ENCODE data around the gene TSSK3.

TSSK3 gene

DNA sequence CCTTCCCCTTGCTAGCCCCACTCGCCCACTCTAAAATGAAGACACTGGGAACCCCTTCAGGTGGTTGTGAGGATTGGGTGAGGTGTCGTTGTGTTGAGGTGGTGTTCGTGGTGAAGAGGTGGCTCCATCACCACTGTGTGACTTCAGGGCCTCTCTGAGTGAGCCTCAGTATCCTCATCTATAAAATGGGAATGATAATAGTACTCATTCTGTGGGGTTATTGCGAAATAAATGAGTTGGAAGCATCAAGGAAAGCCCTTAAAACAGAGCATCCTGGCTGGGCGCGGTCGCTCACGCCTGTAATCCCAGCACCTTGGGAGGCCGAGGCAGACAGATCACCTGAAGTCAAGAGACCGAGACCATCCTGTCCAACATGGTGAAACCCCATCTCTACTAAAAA, 19.6 kb upstream of the TSSK3 start:
- peaks cover 3% of the 10 kb centered on the region for H3K4me1 ChIP-seq (ENCODE audit: insufficient read depth, low read length)
- no peaks in the 10 kb centered on the region for H3K9me3 ChIP-seq (ENCODE audit: insufficient read depth, low read length, severe bottlenecking)
- no peak for ATAC-seq (ENCODE audit: insufficient read depth, low read depth)
- no peaks in the 10 kb centered on the region for H3K79me2 ChIP-seq (ENCODE audit: insufficient read depth, low read length)
- H3K4me2 ChIP-seq (ENCODE audit: insufficient read depth, low read length): no peak overlapping the region
- no peak overlapping the region for H3K27ac ChIP-seq (ENCODE audit: low read length)
- no peak overlapping the region for H3K4me3 ChIP-seq (ENCODE audit: low read depth in 1 of 2, low read length in 2 of 2)
- H3K27me3 ChIP-seq (ENCODE audit: insufficient read depth, low read length, poor library complexity): no peaks in the 10 kb centered on the region
- no peaks in the 10 kb centered on the region for H3K36me3 ChIP-seq (ENCODE audit: insufficient read depth, low read length)
- no peak for DNase-seq
- H4K20me1 ChIP-seq (ENCODE audit: insufficient read depth, low read length): peaks cover 6% of the 10 kb centered on the region; the same call in 1 of the 2 replicates
- TF ChIP-seq, protein P1, sequence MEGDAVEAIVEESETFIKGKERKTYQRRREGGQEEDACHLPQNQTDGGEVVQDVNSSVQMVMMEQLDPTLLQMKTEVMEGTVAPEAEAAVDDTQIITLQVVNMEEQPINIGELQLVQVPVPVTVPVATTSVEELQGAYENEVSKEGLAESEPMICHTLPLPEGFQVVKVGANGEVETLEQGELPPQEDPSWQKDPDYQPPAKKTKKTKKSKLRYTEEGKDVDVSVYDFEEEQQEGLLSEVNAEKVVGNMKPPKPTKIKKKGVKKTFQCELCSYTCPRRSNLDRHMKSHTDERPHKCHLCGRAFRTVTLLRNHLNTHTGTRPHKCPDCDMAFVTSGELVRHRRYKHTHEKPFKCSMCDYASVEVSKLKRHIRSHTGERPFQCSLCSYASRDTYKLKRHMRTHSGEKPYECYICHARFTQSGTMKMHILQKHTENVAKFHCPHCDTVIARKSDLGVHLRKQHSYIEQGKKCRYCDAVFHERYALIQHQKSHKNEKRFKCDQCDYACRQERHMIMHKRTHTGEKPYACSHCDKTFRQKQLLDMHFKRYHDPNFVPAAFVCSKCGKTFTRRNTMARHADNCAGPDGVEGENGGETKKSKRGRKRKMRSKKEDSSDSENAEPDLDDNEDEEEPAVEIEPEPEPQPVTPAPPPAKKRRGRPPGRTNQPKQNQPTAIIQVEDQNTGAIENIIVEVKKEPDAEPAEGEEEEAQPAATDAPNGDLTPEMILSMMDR (IDR thresholded peaks at IDR 0.05; ENCODE audit: borderline replicate concordance, extremely low read depth, low read length, poor library complexity, severe bottlenecking): no peak
- TF ChIP-seq EZH2 (IDR thresholded peaks at IDR 0.05; ENCODE audit: borderline replicate concordance, low read depth, low read length, severe bottlenecking): no peak
- no peak overlapping the region for H2AFZ ChIP-seq (ENCODE audit: low read depth, low read length)
- no peak overlapping the region for H3K9ac ChIP-seq (ENCODE audit: low read depth, low read length)

DNA sequence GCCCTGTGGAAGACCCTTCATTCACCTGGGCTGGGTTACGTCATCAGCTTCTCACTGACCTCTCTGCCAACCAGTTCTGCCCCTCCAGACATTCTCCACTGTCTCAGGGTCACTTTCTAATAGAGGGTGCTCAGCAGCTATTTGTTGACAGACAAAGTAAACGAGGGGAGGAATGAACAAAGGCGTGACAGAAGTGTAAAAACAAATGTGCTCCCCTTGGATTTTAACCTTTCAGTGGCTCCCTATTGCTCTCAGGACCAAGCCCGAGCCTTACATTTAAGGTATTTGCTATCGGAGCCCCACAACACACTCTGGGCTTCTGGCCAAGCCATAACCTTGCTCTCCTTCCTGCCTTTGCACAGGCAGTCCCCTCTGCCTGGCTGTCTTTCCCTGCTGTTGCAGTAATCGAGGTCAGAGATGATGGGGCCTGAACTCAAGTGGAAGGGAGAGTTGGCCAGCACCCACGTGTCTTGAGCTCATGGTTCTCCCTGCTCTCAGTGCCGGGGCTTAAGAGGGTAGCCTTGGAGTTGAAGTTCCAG, 17.0 kb upstream of the TSSK3 start:
- Histone ChIP-seq H3K9me3 (ENCODE audit: insufficient read depth, low read length, severe bottlenecking) (no peaks in the 10 kb centered on the region), H3K4me2 (ENCODE audit: insufficient read depth, low read length) (no peak overlapping the region), H3K27ac (ENCODE audit: low read length) (no peak overlapping the region; the same call in 1 of the 2 replicates), H3K79me2 (ENCODE audit: insufficient read depth, low read length) (no peaks in the 10 kb centered on the region; the same call in 1 of the 2 replicates), H3K36me3 (ENCODE audit: insufficient read depth, low read length) (no peaks in the 10 kb centered on the region), H3K4me3 (ENCODE audit: low read depth in 1 of 2, low read length in 2 of 2) (no peak overlapping the region), H4K20me1 (ENCODE audit: insufficient read depth, low read length) (no peaks in the 10 kb centered on the region), H3K27me3 (ENCODE audit: insufficient read depth, low read length, poor library complexity) (no peaks in the 10 kb centered on the region), H3K4me1 (ENCODE audit: insufficient read depth, low read length) (peaks cover 3% of the 10 kb centered on the region), H2AFZ (ENCODE audit: low read depth, low read length) (no peak overlapping the region), H3K9ac (ENCODE audit: low read depth, low read length) (no peak overlapping the region)
- no peak for DNase-seq
- TF ChIP-seq EZH2 (IDR thresholded peaks at IDR 0.05; ENCODE audit: borderline replicate concordance, low read depth, low read length, severe bottlenecking): no peak
- TF ChIP-seq, protein P1 (IDR thresholded peaks at IDR 0.05; ENCODE audit: borderline replicate concordance, extremely low read depth, low read length, poor library complexity, severe bottlenecking): no peak
- ATAC-seq (ENCODE audit: insufficient read depth, low read depth): no peak

DNA sequence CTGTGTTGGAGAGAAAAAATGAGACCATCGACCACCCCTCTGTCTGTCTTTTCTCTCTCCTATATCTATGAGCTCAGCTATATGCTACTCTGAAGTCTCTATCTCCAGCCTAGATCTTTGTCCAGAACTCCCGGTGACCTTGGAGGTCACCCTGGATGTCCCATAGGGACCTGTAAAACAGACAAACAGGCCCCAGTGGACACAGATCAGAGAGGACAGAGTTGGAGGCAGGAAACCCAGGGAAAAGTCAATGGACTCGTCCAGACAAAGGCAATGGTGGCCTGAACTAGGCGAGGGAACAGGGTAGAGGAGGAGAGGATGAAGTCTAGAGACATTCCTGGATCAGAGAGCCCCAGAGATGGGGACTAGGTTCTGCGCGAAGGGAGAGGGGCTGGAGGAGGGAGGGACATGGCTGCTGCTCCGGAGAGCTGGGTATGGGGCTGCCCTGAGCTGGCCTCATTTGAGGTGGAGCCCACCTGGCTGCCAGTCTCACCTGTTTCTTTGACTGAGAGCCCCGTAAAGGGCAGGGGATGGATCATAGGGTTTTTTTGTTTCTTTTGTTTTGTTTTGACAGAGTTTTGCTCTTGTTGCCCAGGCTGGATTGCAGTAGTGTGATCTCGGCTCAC, 15.7 kb upstream of the TSSK3 start:
- Histone ChIP-seq H3K9me3 (ENCODE audit: insufficient read depth, low read length, severe bottlenecking) (no peaks in the 10 kb centered on the region), H3K4me2 (ENCODE audit: insufficient read depth, low read length) (no peak overlapping the region), H2AFZ (ENCODE audit: low read depth, low read length) (no peak overlapping the region), H3K4me1 (ENCODE audit: insufficient read depth, low read length) (peaks cover 12% of the 10 kb centered on the region), H3K27ac (ENCODE audit: low read length) (no peak overlapping the region), H3K36me3 (ENCODE audit: insufficient read depth, low read length) (no peaks in the 10 kb centered on the region), H3K79me2 (ENCODE audit: insufficient read depth, low read length) (peaks cover 4% of the 10 kb centered on the region), H4K20me1 (ENCODE audit: insufficient read depth, low read length) (no peaks in the 10 kb centered on the region), H3K4me3 (ENCODE audit: low read depth in 1 of 2, low read length in 2 of 2) (no peak overlapping the region), H3K9ac (ENCODE audit: low read depth, low read length) (no peak overlapping the region), H3K27me3 (ENCODE audit: insufficient read depth, low read length, poor library complexity) (no peaks in the 10 kb centered on the region)
- DNase-seq (no peak), ATAC-seq (ENCODE audit: insufficient read depth, low read depth) (no peak)
- TF ChIP-seq, protein P1 (IDR thresholded peaks at IDR 0.05; ENCODE audit: borderline replicate concordance, extremely low read depth, low read length, poor library complexity, severe bottlenecking): no peak
